Activated CD4-positive, alpha-beta memory T cell treated with anti-CD3 and anti-CD28 coated beads for 36 hours (primary cell): Measurements from ENCODE around the gene MAP2. TPM values are rescaled to one million over a fixed set of nuclear protein-coding genes. Genes with fewer than 3 reads are reported as not detected.

ENCODE experiments used
- CTCF ChIA-PET: fragments of 350-600 bp; sonication (Branson Sonifier 250); formaldehyde crosslinking; loops from one replicate; lab custom pipeline; 2021; ENCODE audit warnings: antibody characterized with exemption, inconsistent platforms; lab: Charles Lee
- POLR2A ChIA-PET: fragments of 350-600 bp; sonication (Branson Sonifier 250); formaldehyde crosslinking; loops from one replicate; lab custom pipeline; 2021; ENCODE audit warnings: antibody characterized with exemption; lab: Charles Lee
- DNase-seq: peaks from one replicate; pipeline ENCODE4 v3.0.0-alpha.2; 2020
- H3K27ac Mint-ChIP-seq: one replicate; pipeline ENCODE4 v1.8.0; 2021; ENCODE audit warnings: mixed read lengths
- H3K27me3 Mint-ChIP-seq: one replicate; pipeline ENCODE4 v1.8.0; 2021; ENCODE audit warnings: mixed read lengths
- H3K36me3 Mint-ChIP-seq: one replicate; pipeline ENCODE4 v1.8.0; 2021; ENCODE audit warnings: mixed read lengths
- H3K4me1 Mint-ChIP-seq: one replicate; pipeline ENCODE4 v1.8.0; 2021; ENCODE audit warnings: low read depth, mixed read lengths
- H3K4me3 Mint-ChIP-seq: one replicate; pipeline ENCODE4 v1.8.0; 2021; ENCODE audit warnings: mild to moderate bottlenecking, mixed read lengths
- H3K9me3 Mint-ChIP-seq: one replicate; pipeline ENCODE4 v1.8.0; 2021; ENCODE audit warnings: mixed read lengths
- intact Hi-C: fragments of 100-400 bp; cut with micrococcal nuclease; formaldehyde crosslinking; loops from one replicate; pipeline ENCODE4 v1.15.1; 2023
- total RNA-seq, 2 experiments: library from RNA; stranded (reverse); gene quantifications; one replicate each; pipeline ENCODE4 v1.2.3, GENCODE V29; 2021

MAP2 gene
- total RNA-seq, 2 experiments from 2014 or later = 0.07 to 0.27 TPM

GRCh38 chr2:209563453-209563852, 139.6 kb downstream of the MAP2 start:
- H3K4me1 Mint-ChIP-seq = no peaks in the 10 kb centered on the region
- H3K9me3 Mint-ChIP-seq = no peaks in the 10 kb centered on the region
- no peaks in the 10 kb centered on the region for H3K36me3 Mint-ChIP-seq
- no peak overlapping the region for H3K4me3 Mint-ChIP-seq
- CTCF ChIA-PET = no interaction called here
- H3K27ac Mint-ChIP-seq = no peak overlapping the region
- intact Hi-C loops = no loop called here
- DNase-seq = no peak
- POLR2A ChIA-PET = no interaction called here
- no peaks in the 10 kb centered on the region for H3K27me3 Mint-ChIP-seq

- Mint-ChIP-seq H3K9me3 (no peaks in the 10 kb centered on the region), H3K4me1 (no peaks in the 10 kb centered on the region), H3K36me3 (no peaks in the 10 kb centered on the region), H3K27ac (no peak overlapping the region), H3K4me3 (no peak overlapping the region), H3K27me3 (no peaks in the 10 kb centered on the region)
- POLR2A ChIA-PET = no interaction called here
- no peak for DNase-seq
- intact Hi-C loops = no loop called here
- CTCF ChIA-PET = interaction anchor here (0.6 kb wide), 1 partner anchor 30 kb away, joined by 3 read pairs; no protein-coding TSS in a partner anchor
Measured at GRCh38 chr2:209564816-209565215, 141.0 kb downstream of the MAP2 start.

- no peak overlapping the region for H3K27ac Mint-ChIP-seq
- H3K4me1 Mint-ChIP-seq = no peaks in the 10 kb centered on the region
- ChIA-PET POLR2A (no interaction called here), CTCF (no interaction called here)
- no peaks in the 10 kb centered on the region for H3K36me3 Mint-ChIP-seq
- intact Hi-C loops = no loop called here
- H3K4me3 Mint-ChIP-seq = no peak overlapping the region
- no peaks in the 10 kb centered on the region for H3K27me3 Mint-ChIP-seq
- H3K9me3 Mint-ChIP-seq = no peaks in the 10 kb centered on the region
- DNase-seq = no peak
Measured at GRCh38 chr2:209565896-209566582, 142.2 kb downstream of the MAP2 start.

- ChIA-PET CTCF (no interaction called here), POLR2A (no interaction called here)
- no peaks in the 10 kb centered on the region for H3K4me1 Mint-ChIP-seq
- intact Hi-C loops = no loop called here
- no peak overlapping the region for H3K4me3 Mint-ChIP-seq
- H3K9me3 Mint-ChIP-seq = no peaks in the 10 kb centered on the region
- no peaks in the 10 kb centered on the region for H3K36me3 Mint-ChIP-seq
- H3K27ac Mint-ChIP-seq = no peak overlapping the region
- DNase-seq = no peak
- H3K27me3 Mint-ChIP-seq = no peaks in the 10 kb centered on the region
Measured at GRCh38 chr2:209570194-209570593, 146.3 kb downstream of the MAP2 start.

- no peak overlapping the region for H3K4me3 Mint-ChIP-seq
- DNase-seq = no peak
- intact Hi-C loops = no loop called here
- H3K36me3 Mint-ChIP-seq = no peaks in the 10 kb centered on the region
- no peaks in the 10 kb centered on the region for H3K9me3 Mint-ChIP-seq
- H3K27ac Mint-ChIP-seq = no peak overlapping the region
- no peaks in the 10 kb centered on the region for H3K4me1 Mint-ChIP-seq
- H3K27me3 Mint-ChIP-seq = no peaks in the 10 kb centered on the region
- ChIA-PET POLR2A (no interaction called here), CTCF (no interaction called here)
Measured at GRCh38 chr2:209574515-209574914, 150.7 kb downstream of the MAP2 start.

- no peak overlapping the region for H3K4me3 Mint-ChIP-seq
- CTCF ChIA-PET = interaction anchor here (0.6 to 1.3 kb wide), 3 partner anchors 153 to 1045 kb away, joined by 3 to 4 read pairs (median 4); no protein-coding TSS in a partner anchor
- no peak overlapping the region for H3K27ac Mint-ChIP-seq
- H3K9me3 Mint-ChIP-seq = no peaks in the 10 kb centered on the region
- POLR2A ChIA-PET = no interaction called here
- H3K27me3 Mint-ChIP-seq = no peaks in the 10 kb centered on the region
- DNase-seq = no peak
- no peaks in the 10 kb centered on the region for H3K4me1 Mint-ChIP-seq
- intact Hi-C loops = loop anchor here (5.0 kb wide), 2 partner anchors 155 to 245 kb away; partner anchors contain the start of gene MAP2
- no peaks in the 10 kb centered on the region for H3K36me3 Mint-ChIP-seq
Measured at GRCh38 chr2:209577376-209578357, 153.8 kb downstream of the MAP2 start.

GRCh38 chr2:209578394-209579001, 154.7 kb downstream of the MAP2 start:
- no peak overlapping the region for H3K4me3 Mint-ChIP-seq
- no peaks in the 10 kb centered on the region for H3K9me3 Mint-ChIP-seq
- ChIA-PET POLR2A (no interaction called here), CTCF (no interaction called here)
- H3K36me3 Mint-ChIP-seq = no peaks in the 10 kb centered on the region
- no peaks in the 10 kb centered on the region for H3K27me3 Mint-ChIP-seq
- H3K27ac Mint-ChIP-seq = no peak overlapping the region
- no peaks in the 10 kb centered on the region for H3K4me1 Mint-ChIP-seq
- DNase-seq = no peak
- intact Hi-C loops = loop anchor here (5.0 kb wide), 2 partner anchors 156 to 246 kb away; partner anchors contain the start of gene MAP2

GRCh38 chr2:209579230-209579749, 155.4 kb downstream of the MAP2 start:
- ChIA-PET CTCF (interaction anchor here (1.3 kb wide), 1 partner anchor 12 kb away, joined by 3 read pairs; no protein-coding TSS in a partner anchor), POLR2A (interaction anchor here (0.6 kb wide), 1 partner anchor 904 kb away, joined by 3 read pairs; no protein-coding TSS in a partner anchor)
- Mint-ChIP-seq H3K36me3 (no peaks in the 10 kb centered on the region), H3K4me3 (peak overlapping the region; percentile 18), H3K9me3 (no peaks in the 10 kb centered on the region), H3K27me3 (no peaks in the 10 kb centered on the region), H3K4me1 (no peaks in the 10 kb centered on the region), H3K27ac (no peak overlapping the region)
- no peak for DNase-seq
- intact Hi-C loops = loop anchor here (5.0 kb wide), 2 partner anchors 157 to 247 kb away; partner anchors contain the start of gene MAP2

GRCh38 chr2:209581040-209581439, 157.2 kb downstream of the MAP2 start:
- Mint-ChIP-seq H3K4me3 (no peak overlapping the region), H3K27ac (no peak overlapping the region), H3K9me3 (no peaks in the 10 kb centered on the region), H3K36me3 (no peaks in the 10 kb centered on the region), H3K27me3 (no peaks in the 10 kb centered on the region), H3K4me1 (no peaks in the 10 kb centered on the region)
- CTCF ChIA-PET = no interaction called here
- no peak for DNase-seq
- POLR2A ChIA-PET = no interaction called here
- intact Hi-C loops = loop anchor here (10.0 kb wide), 1 partner anchor 384 kb away; no protein-coding TSS in a partner anchor

GRCh38 chr2:209582281-209582680, 158.4 kb downstream of the MAP2 start:
- intact Hi-C loops = loop anchor here (10.0 kb wide), 1 partner anchor 383 kb away; no protein-coding TSS in a partner anchor
- no peak overlapping the region for H3K4me3 Mint-ChIP-seq
- H3K27me3 Mint-ChIP-seq = no peaks in the 10 kb centered on the region
- H3K4me1 Mint-ChIP-seq = no peaks in the 10 kb centered on the region
- ChIA-PET POLR2A (no interaction called here), CTCF (no interaction called here)
- H3K9me3 Mint-ChIP-seq = no peaks in the 10 kb centered on the region
- no peaks in the 10 kb centered on the region for H3K36me3 Mint-ChIP-seq
- no peak for DNase-seq
- no peak overlapping the region for H3K27ac Mint-ChIP-seq

GRCh38 chr2:209584472-209584871, 160.6 kb downstream of the MAP2 start:
- DNase-seq = no peak
- intact Hi-C loops = loop anchor here (10.0 kb wide), 1 partner anchor 380 kb away; no protein-coding TSS in a partner anchor
- H3K27ac Mint-ChIP-seq = no peak overlapping the region
- CTCF ChIA-PET = no interaction called here
- H3K4me1 Mint-ChIP-seq = no peaks in the 10 kb centered on the region
- H3K36me3 Mint-ChIP-seq = no peaks in the 10 kb centered on the region
- H3K9me3 Mint-ChIP-seq = no peaks in the 10 kb centered on the region
- H3K4me3 Mint-ChIP-seq = no peak overlapping the region
- no peaks in the 10 kb centered on the region for H3K27me3 Mint-ChIP-seq
- POLR2A ChIA-PET = no interaction called here
